BJ (cell line): Measurements from ENCODE around the gene MBTPS1. TPM values are rescaled to one million over a fixed set of nuclear protein-coding genes. Genes with fewer than 3 reads are reported as not detected.

Experiments used
- CTCF ChIA-PET: fragments of 350-600 bp; formaldehyde crosslinking; extraction: SDS; loops from one replicate; lab custom pipeline; 2021; ENCODE audit warnings: antibody characterized with exemption, inconsistent platforms; lab: Yijun Ruan, JAX
- POLR2A ChIA-PET: fragments of 300-600 bp; sonication (Branson Sonifier 250); formaldehyde crosslinking; extraction: SDS; loops from one replicate; lab custom pipeline; 2021; ENCODE audit warnings: antibody characterized with exemption; lab: Charles Lee
- DNase-seq: peaks from one replicate; pipeline ENCODE4 v3.0.0-alpha.2; 2011; ENCODE audit warnings: low read depth
- H3K27me3 ChIP-seq: 2 replicates; pipeline ENCODE4 v1.6.0; 2011; ENCODE audit warnings: low read length; ENCODE audit not compliant: control insufficient read depth, insufficient read depth
- H3K36me3 ChIP-seq: 2 replicates; pipeline ENCODE4 v1.5.1; 2011; ENCODE audit warnings: low read length; ENCODE audit not compliant: control insufficient read depth, insufficient read depth
- H3K4me3 ChIP-seq: 2 replicates; pipeline ENCODE4 v1.5.1; 2011; ENCODE audit warnings: low read depth, mild to moderate bottlenecking, control low read depth, low read length
- CTCF ChIP-seq: IDR thresholded peaks from 2 replicates; pipeline ENCODE4 v1.5.1; 2011; ENCODE audit warnings: low read depth, mild to moderate bottlenecking, control low read depth, inconsistent platforms, low read length, moderate library complexity; ENCODE audit not compliant: insufficient read depth
- polyA plus RNA-seq: library from polyadenylated mRNA; depleted of rRNA; stranded (reverse); fragments of >200 nt; gene quantifications from 2 replicates; pipeline ENCODE4 v1.2.3, GENCODE V29; 2011

Gene MBTPS1
- polyA plus RNA-seq, 1 experiment: 72.6 TPM

- H3K36me3 ChIP-seq: peaks cover 35% of the 10 kb centered on the region
- ChIA-PET POLR2A (no interaction called here), CTCF (interaction anchor here (0.6 to 14.0 kb wide), 30 partner anchors 10 to 433 kb away, joined by 3 to 161 read pairs (median 5); partner anchors contain the start of genes MBTPS1, OSGIN1 and TAF1C)
- no peaks in the 10 kb centered on the region for H3K27me3 ChIP-seq
- no peak for DNase-seq
- peak; percentile 82 for TF ChIP-seq CTCF
- no peak overlapping the region for H3K4me3 ChIP-seq
Measured at GRCh38 chr16:84065536-84066132, 51.1 kb downstream of the MBTPS1 start.

GRCh38 chr16:84063980-84064379, 52.8 kb downstream of the MBTPS1 start:
- Histone ChIP-seq H3K36me3 (peaks cover 32% of the 10 kb centered on the region), H3K4me3 (no peak overlapping the region), H3K27me3 (no peaks in the 10 kb centered on the region)
- DNase-seq: no peak
- no peak for TF ChIP-seq CTCF
- CTCF ChIA-PET: interaction anchor here (0.6 to 14.0 kb wide), 6 partner anchors 17 to 137 kb away, joined by 3 to 161 read pairs (median 6); partner anchors contain the start of gene OSGIN1
- POLR2A ChIA-PET: no interaction called here

- CTCF ChIA-PET: interaction anchor here (0.7 to 14.0 kb wide), 14 partner anchors 8 to 136 kb away, joined by 3 to 161 read pairs (median 4); partner anchors contain the start of gene OSGIN1
- POLR2A ChIA-PET: no interaction called here
- no peak for DNase-seq
- Histone ChIP-seq H3K27me3 (no peaks in the 10 kb centered on the region), H3K36me3 (peaks cover 34% of the 10 kb centered on the region), H3K4me3 (no peak overlapping the region)
- TF ChIP-seq CTCF: peak; percentile 93
Measured at GRCh38 chr16:84062734-84063640, 53.8 kb downstream of the MBTPS1 start.

- POLR2A ChIA-PET: no interaction called here
- peaks cover 31% of the 10 kb centered on the region for H3K36me3 ChIP-seq
- no peak overlapping the region for H3K4me3 ChIP-seq
- no peak for DNase-seq
- no peaks in the 10 kb centered on the region for H3K27me3 ChIP-seq
- TF ChIP-seq CTCF: no peak
- CTCF ChIA-PET: interaction anchor here (0.7 to 14.0 kb wide), 6 partner anchors 9 to 216 kb away, joined by 3 to 161 read pairs (median 5); partner anchors contain the start of gene OSGIN1
Measured at GRCh38 chr16:84061236-84061819, 55.4 kb downstream of the MBTPS1 start.
